NB4 (cell line): ENCODE results near the gene HMGCL.

Source experiments
- CTCF ChIP-seq: IDR thresholded peaks from one replicate; pipeline ENCODE4 v1.5.1; 2012; ENCODE audit warnings: low read depth, low read length
- MAX ChIP-seq: IDR thresholded peaks from 2 replicates; pipeline ENCODE4 v1.6.1; 2011; ENCODE audit warnings: low read depth, low read length

- TF ChIP-seq CTCF (no peak), MAX (peak; percentile 73)
Observed at GRCh38 chr1:23777979-23778814, 47.0 kb downstream of the HMGCL start, which contains the start of gene PITHD1.
